ENCODE measurements around the gene LPP. TPM values are rescaled to one million over a fixed set of nuclear protein-coding genes. Genes with fewer than 3 reads are reported as not detected.

LPP gene
- polyA plus RNA-seq, 3 donors, result 26.4 to 31.9 (median 28.6) TPM

- DNase-seq (ENCODE audit: extremely low read depth in 1 of 11, low read depth in 9 of 11, low spot score in 4 of 11), result no peak
These were observed 149.4 kb downstream of the LPP start for GRCh38 chr3:188303286-188303799.

GRCh38 chr3:188303823-188304222 lies 149.9 kb downstream of the LPP start:
- DNase-seq (ENCODE audit: extremely low read depth in 1 of 11, low read depth in 9 of 11, low spot score in 4 of 11), result no peak

- DNase-seq (ENCODE audit: extremely low read depth in 1 of 11, low read depth in 9 of 11, low spot score in 4 of 11), result no peak
These were observed 150.5 kb downstream of the LPP start for GRCh38 chr3:188304501-188304900.

- DNase-seq (ENCODE audit: extremely low read depth in 1 of 11, low read depth in 9 of 11, low spot score in 4 of 11), result no peak
These were observed 151.3 kb downstream of the LPP start for GRCh38 chr3:188305220-188305619.

GRCh38 chr3:188306435-188307005 lies 152.6 kb downstream of the LPP start:
- no peak for DNase-seq (ENCODE audit: extremely low read depth in 1 of 11, low read depth in 9 of 11, low spot score in 4 of 11)

GRCh38 chr3:188309437-188310269 lies 155.7 kb downstream of the LPP start:
- no peak for DNase-seq (ENCODE audit: extremely low read depth in 1 of 11, low read depth in 9 of 11, low spot score in 4 of 11)

- no peak for DNase-seq (ENCODE audit: extremely low read depth in 1 of 11, low read depth in 9 of 11, low spot score in 4 of 11)
These were observed 156.3 kb downstream of the LPP start for GRCh38 chr3:188310270-188310710.

GRCh38 chr3:188315553-188315952 lies 161.6 kb downstream of the LPP start:
- DNase-seq (ENCODE audit: extremely low read depth in 1 of 11, low read depth in 9 of 11, low spot score in 4 of 11), result no peak

GRCh38 chr3:188316021-188316722 lies 162.2 kb downstream of the LPP start:
- DNase-seq (ENCODE audit: extremely low read depth in 1 of 11, low read depth in 9 of 11, low spot score in 4 of 11), result no peak

GRCh38 chr3:188316723-188317070 lies 162.7 kb downstream of the LPP start:
- DNase-seq (ENCODE audit: extremely low read depth in 1 of 11, low read depth in 9 of 11, low spot score in 4 of 11), result no peak

- DNase-seq (ENCODE audit: extremely low read depth in 1 of 11, low read depth in 9 of 11, low spot score in 4 of 11), result no peak
These were observed 165.6 kb downstream of the LPP start for GRCh38 chr3:188319569-188319968.

GRCh38 chr3:188320757-188321156 lies 166.8 kb downstream of the LPP start:
- DNase-seq (ENCODE audit: extremely low read depth in 1 of 11, low read depth in 9 of 11, low spot score in 4 of 11), result no peak

- DNase-seq (ENCODE audit: extremely low read depth in 1 of 11, low read depth in 9 of 11, low spot score in 4 of 11), result no peak
These were observed 167.3 kb downstream of the LPP start for GRCh38 chr3:188321258-188321657.

GRCh38 chr3:188322135-188322887 lies 168.4 kb downstream of the LPP start:
- DNase-seq (ENCODE audit: extremely low read depth in 1 of 11, low read depth in 9 of 11, low spot score in 4 of 11), result no peak

GRCh38 chr3:188323067-188323842 lies 169.3 kb downstream of the LPP start:
- DNase-seq (ENCODE audit: extremely low read depth in 1 of 11, low read depth in 9 of 11, low spot score in 4 of 11), result no peak

GRCh38 chr3:188326111-188326510 lies 172.2 kb downstream of the LPP start:
- no peak for DNase-seq (ENCODE audit: extremely low read depth in 1 of 11, low read depth in 9 of 11, low spot score in 4 of 11)

GRCh38 chr3:188326968-188327367 lies 173.0 kb downstream of the LPP start:
- no peak for DNase-seq (ENCODE audit: extremely low read depth in 1 of 11, low read depth in 9 of 11, low spot score in 4 of 11)

GRCh38 chr3:188327433-188327832 lies 173.5 kb downstream of the LPP start:
- no peak for DNase-seq (ENCODE audit: extremely low read depth in 1 of 11, low read depth in 9 of 11, low spot score in 4 of 11)

GRCh38 chr3:188330138-188330537 lies 176.2 kb downstream of the LPP start:
- DNase-seq (ENCODE audit: extremely low read depth in 1 of 11, low read depth in 9 of 11, low spot score in 4 of 11), result no peak

Data from renal cortex interstitium (tissue), 11 donors.